ENCODE data around the gene SLC66A3.

DNA sequence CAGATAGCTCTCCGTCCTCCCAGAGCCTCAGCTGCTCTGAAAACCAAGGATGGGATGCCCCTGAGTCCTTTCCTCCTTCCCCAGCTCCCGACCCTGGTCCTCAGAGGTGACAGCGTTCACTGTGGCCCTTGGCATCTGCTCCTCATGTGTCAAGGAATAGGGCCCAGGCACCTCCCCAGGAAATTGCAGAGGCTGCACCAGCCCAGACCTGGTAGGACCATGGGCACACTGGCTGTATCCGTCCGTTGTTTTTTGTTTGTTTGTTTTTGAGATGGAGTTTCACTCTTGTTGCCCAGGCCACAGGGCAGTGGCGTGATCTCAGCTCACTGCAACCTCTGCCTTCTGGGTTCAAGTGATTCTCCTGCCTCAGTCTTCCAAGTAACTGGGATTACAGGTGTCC lies 37.5 kb upstream of the SLC66A3 start:
- TF ChIP-seq CTCF (IDR thresholded peaks at IDR 0.05), result no peak
- no peak for TF ChIP-seq POLR2A (IDR thresholded peaks at IDR 0.05)
- TF ChIP-seq POLR2AphosphoS5 (IDR thresholded peaks at IDR 0.05), result no peak

All from breast epithelium (tissue), 3 donors.